Endometrial microvascular endothelial cells (primary cell): ENCODE data around the gene GLCCI1. TPM values are rescaled to one million over a fixed set of nuclear protein-coding genes. Genes with fewer than 3 reads are reported as not detected.
"Not testable (repeated sequence)": the region's sequence is repeated elsewhere in the genome, so short reads cannot be mapped to it uniquely, and the experiment has no call there.

ENCODE experiments used
- in situ Hi-C: cut with HindIII; loops from 2 replicates; pipeline ENCODE4 v1.10.0; 2017; ENCODE audit warnings: low sequenced_read_pairs, low pct_unique_long_range_greater_than_20kb; ENCODE audit errors: inconsistent ontology term
- total RNA-seq: library from RNA; depleted of rRNA; stranded (reverse); fragments of >200 nt; gene quantifications from one replicate; pipeline ENCODE4 v1.2.3, GENCODE V29; 2015; ENCODE audit errors: inconsistent ontology term

The GLCCI1 gene
- total RNA-seq, 1 donor from 2014 or later = 2.9 TPM

GRCh38 chr7:7980134-7980533 lies 11.5 kb downstream of the GLCCI1 start:
- in situ Hi-C loops = no loop called here

- in situ Hi-C loops = no loop called here
Observed at GRCh38 chr7:7982904-7983303, 14.3 kb downstream of the GLCCI1 start.

GRCh38 chr7:7984424-7984823 lies 15.8 kb downstream of the GLCCI1 start:
- in situ Hi-C loops = no loop called here

- in situ Hi-C loops = no loop called here
Observed at GRCh38 chr7:7988706-7989105, 20.1 kb downstream of the GLCCI1 start.

- in situ Hi-C loops = no loop called here
Observed at GRCh38 chr7:7989133-7989532, 20.5 kb downstream of the GLCCI1 start.

GRCh38 chr7:7989616-7990440 lies 21.2 kb downstream of the GLCCI1 start:
- in situ Hi-C loops = no loop called here

- in situ Hi-C loops = no loop called here
Observed at GRCh38 chr7:7990441-7990761, 21.8 kb downstream of the GLCCI1 start.

- in situ Hi-C loops = no loop called here
Observed at GRCh38 chr7:7992506-7992905, 23.9 kb downstream of the GLCCI1 start.

- in situ Hi-C loops = not testable (repeated sequence)
Observed at GRCh38 chr7:7995348-7995747, 26.8 kb downstream of the GLCCI1 start.

GRCh38 chr7:7996568-7996967 lies 28.0 kb downstream of the GLCCI1 start:
- in situ Hi-C loops = no loop called here

- in situ Hi-C loops = no loop called here
Observed at GRCh38 chr7:8000315-8000941, 31.8 kb downstream of the GLCCI1 start.

GRCh38 chr7:8003077-8003476 lies 34.5 kb downstream of the GLCCI1 start:
- in situ Hi-C loops = no loop called here

- in situ Hi-C loops = no loop called here
Observed at GRCh38 chr7:8005279-8005678, 36.7 kb downstream of the GLCCI1 start.

- in situ Hi-C loops = no loop called here
Observed at GRCh38 chr7:8014399-8014798, 45.8 kb downstream of the GLCCI1 start.

- in situ Hi-C loops = no loop called here
Observed at GRCh38 chr7:8015100-8015745, 46.6 kb downstream of the GLCCI1 start.

- in situ Hi-C loops = no loop called here
Observed at GRCh38 chr7:8015746-8016120, 47.1 kb downstream of the GLCCI1 start.

- in situ Hi-C loops = no loop called here
Observed at GRCh38 chr7:8017423-8017822, 48.8 kb downstream of the GLCCI1 start.

- in situ Hi-C loops = no loop called here
Observed at GRCh38 chr7:8018961-8019360, 50.4 kb downstream of the GLCCI1 start.

- in situ Hi-C loops = no loop called here
Observed at GRCh38 chr7:8022628-8023027, 54.0 kb downstream of the GLCCI1 start.

GRCh38 chr7:8035192-8035591 lies 66.6 kb downstream of the GLCCI1 start:
- in situ Hi-C loops = no loop called here
